Measurements from ENCODE around the gene ZNF439.
"Not testable (repeated sequence)": the region's sequence is repeated elsewhere in the genome, so short reads cannot be mapped to it uniquely, and the experiment has no call there.

The ZNF439 gene

GRCh38 chr19:11868188-11868587 lies 19.7 kb downstream of the ZNF439 start:
- no peak for DNase-seq (ENCODE audit: low spot score)

- no peak for DNase-seq (ENCODE audit: low spot score)
These were observed 24.1 kb downstream of the ZNF439 start for GRCh38 chr19:11872624-11873023.

GRCh38 chr19:11873762-11874161 lies 25.2 kb downstream of the ZNF439 start:
- no peak for DNase-seq (ENCODE audit: low spot score)

GRCh38 chr19:11879687-11880266 lies 31.3 kb downstream of the ZNF439 start:
- peak; percentile 36 for DNase-seq (ENCODE audit: low spot score)

- no peak for DNase-seq (ENCODE audit: low spot score)
These were observed 32.1 kb downstream of the ZNF439 start for GRCh38 chr19:11880598-11880997.

- DNase-seq (ENCODE audit: low spot score), result peak; percentile 78
These were observed 32.8 kb downstream of the ZNF439 start for GRCh38 chr19:11881151-11881800.

GRCh38 chr19:11882606-11883005 lies 34.1 kb downstream of the ZNF439 start:
- DNase-seq (ENCODE audit: low spot score), result no peak

- DNase-seq (ENCODE audit: low spot score), result peak; percentile 19
These were observed 38.7 kb downstream of the ZNF439 start for GRCh38 chr19:11887234-11887610.

GRCh38 chr19:11887611-11888531 lies 39.3 kb downstream of the ZNF439 start, which contains the start of gene ZNF69:
ZNF69 (plus strand) TSS chr19:11887782; CDS start chr19:11887924, 142 bp downstream.
- DNase-seq (ENCODE audit: low spot score), result peak; percentile 93

- DNase-seq (ENCODE audit: low spot score), result not testable (repeated sequence)
These were observed 41.4 kb downstream of the ZNF439 start for GRCh38 chr19:11889901-11890300.

GRCh38 chr19:11890634-11891033 lies 42.1 kb downstream of the ZNF439 start:
- no peak for DNase-seq (ENCODE audit: low spot score)

GRCh38 chr19:11894851-11895250 lies 46.3 kb downstream of the ZNF439 start:
- DNase-seq (ENCODE audit: low spot score), result no peak

GRCh38 chr19:11902228-11902627 lies 53.7 kb downstream of the ZNF439 start:
- no peak for DNase-seq (ENCODE audit: low spot score)

GRCh38 chr19:11905928-11906327 lies 57.4 kb downstream of the ZNF439 start:
- DNase-seq (ENCODE audit: low spot score), result no peak

GRCh38 chr19:11911937-11912336 lies 63.4 kb downstream of the ZNF439 start:
- not testable (repeated sequence) for DNase-seq (ENCODE audit: low spot score)

GRCh38 chr19:11914417-11915051 lies 66.0 kb downstream of the ZNF439 start:
- DNase-seq (ENCODE audit: low spot score), result not testable (repeated sequence)

Measured in iPS-NIHi11 (cell line).